ENCODE data around the gene MLF1. TPM values are rescaled to one million over a fixed set of nuclear protein-coding genes. Genes with fewer than 3 reads are reported as not detected.

Gene MLF1
- total RNA-seq, result 11.9 and 12.7 TPM in 2 replicates

GRCh38 chr3:158570999-158571702 is at the start of gene MLF1:
Gene MLF1 (plus strand): TSS chr3:158571194. CDS start chr3:158571301, 107 bp downstream.

GRCh38 chr3:158644345-158644908 is 73.4 kb downstream of the MLF1 start, which contains the start of gene GFM1:
Gene GFM1 (plus strand): TSS chr3:158644527. CDS start chr3:158644635, 108 bp downstream.

Other genes with a start within 250 kb of the MLF1 start
- gene GFM1, start 73.3 kb downstream of the MLF1 start, total RNA-seq, result 36.4 and 52.8 TPM in 2 replicates
- gene LXN, start 101.5 kb downstream of the MLF1 start, total RNA-seq, result 160 and 200 TPM in 2 replicates
- 48.3 and 232 TPM in 2 replicates for gene RARRES1, start 161.3 kb downstream of the MLF1 start, total RNA-seq
- gene MFSD1, start 230.9 kb downstream of the MLF1 start, total RNA-seq, result 140 and 195 TPM in 2 replicates